Inflammatory macrophage (primary cell): ENCODE measurements around the gene TUBB1.
"Not testable (repeated sequence)": the region's sequence is repeated elsewhere in the genome, so short reads cannot be mapped to it uniquely, and the experiment has no call there.

Experiments used
- DNase-seq, 2 donors: peaks; one replicate each; pipeline ENCODE4 v3.0.0-alpha.2; 2020 to 2022

Gene TUBB1

GRCh38 chr20:59006864-59007664, 12.2 kb upstream of the TUBB1 start, which contains the start of gene CTSZ:
CTSZ (minus strand) TSS chr20:59007254; CDS start chr20:59007128, 126 bp downstream.
- peak; percentile 75 to 83 for DNase-seq

- peak; percentile 92 to 95 for DNase-seq
Measured at GRCh38 chr20:59007665-59008511, 11.3 kb upstream of the TUBB1 start.

- DNase-seq = no peak
Measured at GRCh38 chr20:59008715-59009336, 10.4 kb upstream of the TUBB1 start.

- DNase-seq = no peak
Measured at GRCh38 chr20:59010321-59010994, 8.8 kb upstream of the TUBB1 start.

GRCh38 chr20:59010995-59011873, 8.0 kb upstream of the TUBB1 start:
- DNase-seq = peak; percentile 88 to 91

GRCh38 chr20:59011874-59012157, 7.4 kb upstream of the TUBB1 start:
- not testable (repeated sequence) for DNase-seq

GRCh38 chr20:59013031-59013951, 5.9 kb upstream of the TUBB1 start:
- no peak for DNase-seq

- DNase-seq = no peak
Measured at GRCh38 chr20:59013959-59014608, 5.1 kb upstream of the TUBB1 start.

GRCh38 chr20:59014680-59015389, 4.4 kb upstream of the TUBB1 start:
- DNase-seq = no peak

- DNase-seq = no peak
Measured at GRCh38 chr20:59015411-59015810, 3.8 kb upstream of the TUBB1 start.

GRCh38 chr20:59015812-59016711, 3.2 kb upstream of the TUBB1 start:
- no peak for DNase-seq

- DNase-seq = no peak
Measured at GRCh38 chr20:59016795-59017492, 2.3 kb upstream of the TUBB1 start.

GRCh38 chr20:59017493-59018231, 1.6 kb upstream of the TUBB1 start:
- DNase-seq = no peak

GRCh38 chr20:59018817-59019216, 412 bp upstream of the TUBB1 start:
- no peak for DNase-seq

- no peak for DNase-seq
Measured at GRCh38 chr20:59020938-59021551, 1.8 kb downstream of the TUBB1 start.

- no peak for DNase-seq
Measured at GRCh38 chr20:59022754-59023153, 3.5 kb downstream of the TUBB1 start.
